Thoracic aorta (tissue), 2 donors: ENCODE results near the gene CYLD. TPM values are rescaled to one million over a fixed set of nuclear protein-coding genes. Genes with fewer than 3 reads are reported as not detected.

Source experiments
- ATAC-seq: fragments of 150-250 bp; one replicate; pipeline ENCODE4 v1.8.0; 2017; ENCODE audit warnings: low read depth; ENCODE audit not compliant: insufficient number of reproducible peaks, low FRiP score
- DNase-seq: peaks from one replicate; pipeline ENCODE4 v3.0.0-alpha.2; 2020; ENCODE audit warnings: low spot score
- H3K27ac ChIP-seq, 2 donors: fragments of 200-600 bp; sonication (generic); 1 replicate in 1 of 2; 2 replicates in 1 of 2; pipeline ENCODE4 v1.5.1; 2016; ENCODE audit warnings: mild to moderate bottlenecking in 2 of 2, moderate library complexity in 2 of 2
- H3K27me3 ChIP-seq: fragments of 200-600 bp; sonication (generic); replicated peaks from 2 replicates; pipeline ENCODE4 v1.6.0; 2016; ENCODE audit warnings: mild to moderate bottlenecking; ENCODE audit not compliant: insufficient read depth
- H3K36me3 ChIP-seq: fragments of 200-600 bp; sonication (generic); one replicate; pipeline ENCODE4 v1.5.1; 2016
- H3K4me1 ChIP-seq, 2 donors: fragments of 200-600 bp; sonication (generic); 1 replicate in 1 of 2; 2 replicates in 1 of 2; pipeline versions ENCODE4 v1.5.1 to v1.6.0; 2016; ENCODE audit warnings: low read depth in 2 of 2, mild to moderate bottlenecking in 1 of 2; ENCODE audit not compliant: control insufficient read depth in 1 of 2
- H3K4me3 ChIP-seq: fragments of 200-600 bp; sonication (generic); 2 replicates; pipeline ENCODE4 v1.5.1; 2016; ENCODE audit warnings: mild to moderate bottlenecking
- H3K9me3 ChIP-seq: fragments of 200-600 bp; sonication (generic); 2 replicates; pipeline ENCODE4 v1.5.1; 2016
- total RNA-seq, 2 donors: library from RNA; depleted of rRNA; stranded (reverse); fragments of >200 nt; gene quantifications; one replicate each; pipeline versions ENCODE4 v1.1.0 to v1.2.3, GENCODE V29; 2016
- TF ChIP-seq, protein P1 (sequence below): fragments of 200-600 bp; sonication (generic); IDR thresholded peaks from one replicate; pipeline ENCODE4 v1.5.1; 2019; ENCODE audit warnings: antibody characterized with exemption

Gene CYLD
- total RNA-seq, 2 donors from 2014 or later: 53.9 to 91.9 TPM

DNA sequence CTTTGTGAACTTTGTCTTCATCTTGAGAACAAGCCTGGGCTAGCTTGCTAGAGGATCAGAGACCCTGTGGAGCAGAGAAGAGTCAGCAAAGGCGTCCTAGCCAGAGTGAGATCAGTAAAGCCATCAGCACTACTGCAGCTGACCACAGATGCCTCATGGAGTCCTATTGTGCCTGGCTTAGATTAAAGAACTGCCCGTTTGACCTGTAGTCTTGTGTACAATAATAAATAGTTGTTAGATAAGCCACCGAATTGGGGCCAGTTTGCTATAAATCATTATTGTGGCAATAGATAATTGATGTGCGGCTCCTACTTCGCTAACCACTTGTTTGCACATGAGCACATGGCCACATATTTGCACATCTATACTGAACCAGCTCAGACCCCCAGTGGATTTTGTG, 103.0 kb downstream of the CYLD start:
- H3K9me3 ChIP-seq: no peaks in the 10 kb centered on the region
- ATAC-seq (no peak), DNase-seq (no peak)
- H3K36me3 ChIP-seq: no peaks in the 10 kb centered on the region
- H3K27ac ChIP-seq: no peak overlapping the region
- TF ChIP-seq, protein P1, sequence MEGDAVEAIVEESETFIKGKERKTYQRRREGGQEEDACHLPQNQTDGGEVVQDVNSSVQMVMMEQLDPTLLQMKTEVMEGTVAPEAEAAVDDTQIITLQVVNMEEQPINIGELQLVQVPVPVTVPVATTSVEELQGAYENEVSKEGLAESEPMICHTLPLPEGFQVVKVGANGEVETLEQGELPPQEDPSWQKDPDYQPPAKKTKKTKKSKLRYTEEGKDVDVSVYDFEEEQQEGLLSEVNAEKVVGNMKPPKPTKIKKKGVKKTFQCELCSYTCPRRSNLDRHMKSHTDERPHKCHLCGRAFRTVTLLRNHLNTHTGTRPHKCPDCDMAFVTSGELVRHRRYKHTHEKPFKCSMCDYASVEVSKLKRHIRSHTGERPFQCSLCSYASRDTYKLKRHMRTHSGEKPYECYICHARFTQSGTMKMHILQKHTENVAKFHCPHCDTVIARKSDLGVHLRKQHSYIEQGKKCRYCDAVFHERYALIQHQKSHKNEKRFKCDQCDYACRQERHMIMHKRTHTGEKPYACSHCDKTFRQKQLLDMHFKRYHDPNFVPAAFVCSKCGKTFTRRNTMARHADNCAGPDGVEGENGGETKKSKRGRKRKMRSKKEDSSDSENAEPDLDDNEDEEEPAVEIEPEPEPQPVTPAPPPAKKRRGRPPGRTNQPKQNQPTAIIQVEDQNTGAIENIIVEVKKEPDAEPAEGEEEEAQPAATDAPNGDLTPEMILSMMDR: no peak
- no peak overlapping the region for H3K4me3 ChIP-seq
- no peaks in the 10 kb centered on the region for H3K27me3 ChIP-seq
- H3K4me1 ChIP-seq: no peaks in the 10 kb centered on the region

DNA sequence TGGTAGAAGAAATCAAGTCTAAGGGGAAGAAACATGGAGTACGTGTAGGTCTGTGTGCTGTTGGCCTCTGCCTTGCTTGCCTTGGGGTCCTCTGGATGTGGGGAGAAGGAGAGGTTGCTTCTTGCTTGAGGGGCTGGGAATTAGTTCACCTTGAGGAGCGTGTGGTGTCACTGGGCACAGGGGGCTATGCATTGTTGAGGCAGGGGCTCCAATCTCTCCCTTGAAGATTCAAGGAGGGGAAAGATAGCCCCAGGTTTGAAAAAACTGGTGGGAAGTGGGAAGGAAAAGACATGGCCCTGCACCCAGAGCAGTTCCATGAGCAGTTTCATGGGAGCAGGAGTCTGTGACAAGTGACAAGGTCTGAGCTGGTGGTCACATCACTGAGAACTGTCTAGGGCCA, 103.4 kb downstream of the CYLD start:
- H3K27me3 ChIP-seq: no peaks in the 10 kb centered on the region
- no peak overlapping the region for H3K27ac ChIP-seq
- DNase-seq (no peak), ATAC-seq (no peak)
- H3K4me1 ChIP-seq: no peaks in the 10 kb centered on the region
- H3K4me3 ChIP-seq: no peak overlapping the region
- H3K36me3 ChIP-seq: no peaks in the 10 kb centered on the region
- no peaks in the 10 kb centered on the region for H3K9me3 ChIP-seq
- TF ChIP-seq, protein P1: no peak

DNA sequence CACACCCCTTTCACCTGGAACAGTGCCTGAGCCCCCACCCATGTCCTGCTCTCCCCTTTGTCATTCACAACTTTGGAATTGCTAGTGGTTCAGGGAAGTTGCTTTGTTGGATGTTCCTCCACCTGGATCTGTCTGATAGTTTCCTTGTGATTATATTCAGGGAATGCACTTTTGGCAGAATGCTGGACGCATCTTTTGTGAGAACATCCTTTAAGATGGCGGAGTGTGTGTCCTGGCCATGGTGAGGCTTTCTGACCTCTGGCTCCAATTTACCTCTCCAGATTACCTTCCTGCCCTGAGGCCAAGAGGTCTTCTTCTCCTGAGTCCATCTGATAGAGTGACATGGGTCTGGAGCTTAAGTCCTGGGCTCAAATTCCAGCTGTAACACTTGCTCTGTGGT, 104.6 kb downstream of the CYLD start:
- no peak for ATAC-seq
- Histone ChIP-seq H3K4me1 (no peaks in the 10 kb centered on the region), H3K27ac (no peak overlapping the region), H3K36me3 (no peaks in the 10 kb centered on the region), H3K9me3 (no peaks in the 10 kb centered on the region), H3K4me3 (no peak overlapping the region), H3K27me3 (no peaks in the 10 kb centered on the region)
- TF ChIP-seq, protein P1: no peak
- no peak for DNase-seq

DNA sequence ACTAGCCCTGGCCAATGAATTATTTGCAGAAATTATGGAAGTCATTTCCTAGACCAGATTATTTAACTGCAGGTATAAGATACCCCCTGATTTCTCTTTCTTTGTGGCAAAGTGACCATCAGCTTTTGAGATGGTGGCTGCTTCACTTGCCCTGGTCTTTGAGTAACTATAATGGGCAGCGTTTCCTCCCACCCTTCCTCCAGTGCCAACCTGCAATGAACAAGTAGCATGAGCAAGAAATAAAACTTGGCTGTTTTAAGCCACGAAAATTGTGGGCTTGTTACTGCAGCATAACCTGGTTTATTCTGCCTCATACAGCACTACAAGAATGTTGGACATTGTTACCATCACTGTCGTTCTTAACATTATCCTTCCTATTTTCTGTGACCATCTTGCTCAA, 105.3 kb downstream of the CYLD start:
- H3K27ac ChIP-seq: no peak overlapping the region
- no peak overlapping the region for H3K4me3 ChIP-seq
- no peaks in the 10 kb centered on the region for H3K9me3 ChIP-seq
- TF ChIP-seq, protein P1: no peak
- ATAC-seq (no peak), DNase-seq (no peak)
- H3K36me3 ChIP-seq: no peaks in the 10 kb centered on the region
- H3K27me3 ChIP-seq: no peaks in the 10 kb centered on the region
- no peaks in the 10 kb centered on the region for H3K4me1 ChIP-seq

DNA sequence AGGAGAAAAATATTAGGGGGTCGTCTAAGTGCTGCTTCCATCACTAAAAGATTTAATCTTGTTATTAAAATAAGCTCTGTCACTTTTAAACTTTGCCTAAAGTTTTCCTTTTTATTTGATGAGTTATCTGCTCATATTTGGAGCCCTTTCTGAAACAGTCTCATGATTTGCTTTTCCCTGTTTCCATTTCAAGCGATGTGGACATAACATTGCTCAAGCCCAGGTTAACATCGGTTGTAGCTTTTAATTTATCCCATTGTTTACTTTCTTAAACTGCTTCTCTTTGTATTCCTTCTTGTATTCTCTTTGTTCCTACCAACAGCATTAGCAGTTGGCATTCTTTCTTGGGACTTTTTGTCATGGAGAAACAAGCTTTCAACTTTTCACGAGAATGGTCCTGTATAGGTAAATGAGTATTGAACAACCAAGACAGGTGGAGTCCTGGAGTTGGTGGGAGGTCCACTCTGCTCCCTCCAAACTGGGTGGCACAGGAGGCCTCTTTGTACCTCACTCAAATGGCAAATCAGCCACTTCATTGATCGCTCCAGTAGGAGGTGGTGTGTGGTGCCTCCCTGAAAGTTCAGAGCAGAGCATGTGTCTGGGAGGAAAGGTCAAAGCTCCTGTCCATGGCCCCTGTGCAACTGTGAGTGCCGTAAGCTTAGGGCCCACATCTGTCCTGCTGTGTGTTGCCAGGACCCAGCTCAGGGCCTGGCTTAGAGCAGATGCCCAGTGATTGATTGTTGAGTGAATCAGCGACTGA, 107.0 kb downstream of the CYLD start:
- H3K36me3 ChIP-seq: no peaks in the 10 kb centered on the region
- TF ChIP-seq, protein P1: no peak
- no peak for DNase-seq

More for the DNA sequence above, 107.0 kb downstream of the CYLD start:
- Histone ChIP-seq H3K4me3 (no peak overlapping the region), H3K4me1 (no peaks in the 10 kb centered on the region), H3K27me3 (no peaks in the 10 kb centered on the region), H3K9me3 (no peaks in the 10 kb centered on the region), H3K27ac (no peak overlapping the region)
- no peak for ATAC-seq

Other genes starting within 250 kb of the CYLD start
- gene NKD1, start 193.7 kb upstream of the CYLD start, total RNA-seq: 10 to 100 TPM; 30.2 to 41.7 TPM
- 1 to 10 TPM; 3.3 to 4.6 TPM for gene SNX20, start 60.8 kb upstream of the CYLD start, total RNA-seq
- gene NOD2, start 48.5 kb upstream of the CYLD start, total RNA-seq: 10 to 100 TPM in 1 of 2 donors, 1 to 10 TPM in 1; 7.4 to 10.9 TPM